ENCODE data around the gene SCUBE1.

- TF ChIP-seq RARB (CRISPR knock-in tag; IDR thresholded peaks at IDR 0.05) (no peak), ZFP30 (CRISPR knock-in tag; IDR thresholded peaks at IDR 0.05) (no peak)
These were observed 195.4 kb downstream of the SCUBE1 start for GRCh38 chr22:43147821-43148220.

Measured in SK-N-SH treated with all-trans-retinoic acid at 6 μM for 48 hours (cell line).